AG09309 (cell line): Measurements from ENCODE around the gene ASTN2.
A peak's percentile ranks its signal among the peaks of the same experiment; 100 is the strongest.
"Not testable (repeated sequence)": the region's sequence is repeated elsewhere in the genome, so short reads cannot be mapped to it uniquely, and the experiment has no call there.

Source experiments
- DNase-seq: peaks from one replicate; pipeline ENCODE4 v3.0.0-alpha.2; 2010; ENCODE audit warnings: low read depth
- H3K4me3 ChIP-seq: 2 replicates; pipeline ENCODE4 v1.5.1; 2011; ENCODE audit warnings: mild to moderate bottlenecking, low read depth, low read length, moderate library complexity; ENCODE audit not compliant: control insufficient read depth
- TF ChIP-seq, protein P1 (sequence below): IDR thresholded peaks from 2 replicates; pipeline ENCODE4 v1.5.1; 2011; ENCODE audit warnings: mild to moderate bottlenecking, low read depth, low read length, inconsistent platforms; ENCODE audit not compliant: insufficient read depth, control insufficient read depth; ENCODE audit errors: missing control alignments

The ASTN2 gene

GRCh38 chr9:116694785-116695291 lies 720.0 kb downstream of the ASTN2 start:
- TF ChIP-seq, protein P1, sequence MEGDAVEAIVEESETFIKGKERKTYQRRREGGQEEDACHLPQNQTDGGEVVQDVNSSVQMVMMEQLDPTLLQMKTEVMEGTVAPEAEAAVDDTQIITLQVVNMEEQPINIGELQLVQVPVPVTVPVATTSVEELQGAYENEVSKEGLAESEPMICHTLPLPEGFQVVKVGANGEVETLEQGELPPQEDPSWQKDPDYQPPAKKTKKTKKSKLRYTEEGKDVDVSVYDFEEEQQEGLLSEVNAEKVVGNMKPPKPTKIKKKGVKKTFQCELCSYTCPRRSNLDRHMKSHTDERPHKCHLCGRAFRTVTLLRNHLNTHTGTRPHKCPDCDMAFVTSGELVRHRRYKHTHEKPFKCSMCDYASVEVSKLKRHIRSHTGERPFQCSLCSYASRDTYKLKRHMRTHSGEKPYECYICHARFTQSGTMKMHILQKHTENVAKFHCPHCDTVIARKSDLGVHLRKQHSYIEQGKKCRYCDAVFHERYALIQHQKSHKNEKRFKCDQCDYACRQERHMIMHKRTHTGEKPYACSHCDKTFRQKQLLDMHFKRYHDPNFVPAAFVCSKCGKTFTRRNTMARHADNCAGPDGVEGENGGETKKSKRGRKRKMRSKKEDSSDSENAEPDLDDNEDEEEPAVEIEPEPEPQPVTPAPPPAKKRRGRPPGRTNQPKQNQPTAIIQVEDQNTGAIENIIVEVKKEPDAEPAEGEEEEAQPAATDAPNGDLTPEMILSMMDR: no peak
- no peak for DNase-seq
- no peak overlapping the region for H3K4me3 ChIP-seq

DNA sequence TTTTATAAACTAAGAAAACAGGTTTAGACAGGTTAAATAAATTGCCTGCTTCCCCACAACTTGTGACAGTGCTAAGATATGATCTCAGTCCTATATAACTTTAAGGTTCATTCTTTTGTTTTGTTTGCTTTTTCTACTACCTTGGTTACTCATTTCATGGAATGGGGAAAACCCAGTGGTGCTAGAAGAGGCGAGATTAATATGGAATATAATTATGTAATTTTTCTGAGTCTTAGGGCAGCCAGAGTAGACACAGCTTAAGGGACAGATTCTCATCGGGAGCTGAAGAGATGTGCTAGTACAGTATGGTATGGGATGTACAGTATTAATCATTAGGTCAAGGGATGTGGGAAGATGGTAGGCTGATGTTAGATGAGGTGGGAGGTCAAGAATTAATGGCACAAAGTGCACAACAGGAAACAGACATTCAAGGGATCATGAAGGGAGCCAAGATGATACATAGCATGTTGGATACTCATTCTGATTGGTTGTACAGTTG lies 721.6 kb downstream of the ASTN2 start:
- TF ChIP-seq, protein P1: no peak
- H3K4me3 ChIP-seq: no peak overlapping the region
- no peak for DNase-seq

DNA sequence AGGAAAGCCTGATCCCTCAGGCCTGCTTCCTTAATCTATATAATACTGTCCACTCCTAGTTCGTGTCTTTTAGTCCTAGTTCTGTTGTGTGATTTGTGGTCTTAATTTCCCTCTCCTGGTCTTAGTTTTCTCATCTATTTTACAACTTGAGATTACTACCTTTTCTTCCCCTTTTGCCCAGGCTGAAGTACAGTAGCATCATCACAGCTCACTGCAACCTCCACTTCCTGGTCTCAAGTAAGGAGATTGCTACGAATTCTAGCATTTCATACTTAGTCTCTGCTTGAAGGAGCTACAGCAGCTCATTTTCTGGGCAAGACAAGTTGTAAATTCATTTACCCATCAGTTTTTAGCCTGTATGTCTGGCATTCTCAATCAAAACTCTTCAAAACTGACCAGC lies 722.2 kb downstream of the ASTN2 start:
- TF ChIP-seq, protein P1: no peak
- no peak overlapping the region for H3K4me3 ChIP-seq

DNA sequence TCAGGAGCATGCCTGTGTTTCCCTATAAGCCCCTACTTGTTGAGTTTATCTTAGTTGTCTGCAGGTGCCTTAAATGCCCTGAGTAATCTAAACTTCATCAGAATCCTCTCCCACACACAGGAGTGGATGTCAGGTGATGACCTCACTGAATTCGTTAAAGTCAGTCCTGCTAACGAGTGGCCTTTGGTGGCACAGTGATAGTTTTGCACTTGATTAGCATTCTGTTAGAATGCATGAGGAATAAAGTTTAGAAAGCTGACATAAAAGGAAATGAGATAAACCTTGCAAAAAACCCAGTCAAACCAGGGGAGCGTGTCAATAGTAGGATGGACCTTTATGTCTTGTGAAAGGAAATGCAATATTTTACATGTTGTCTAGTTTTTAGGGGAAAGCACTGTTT lies 723.2 kb downstream of the ASTN2 start:
- H3K4me3 ChIP-seq: no peak overlapping the region
- TF ChIP-seq, protein P1: no peak
- no peak for DNase-seq

More for the DNA sequence above, 722.2 kb downstream of the ASTN2 start:
- DNase-seq: no peak

DNA sequence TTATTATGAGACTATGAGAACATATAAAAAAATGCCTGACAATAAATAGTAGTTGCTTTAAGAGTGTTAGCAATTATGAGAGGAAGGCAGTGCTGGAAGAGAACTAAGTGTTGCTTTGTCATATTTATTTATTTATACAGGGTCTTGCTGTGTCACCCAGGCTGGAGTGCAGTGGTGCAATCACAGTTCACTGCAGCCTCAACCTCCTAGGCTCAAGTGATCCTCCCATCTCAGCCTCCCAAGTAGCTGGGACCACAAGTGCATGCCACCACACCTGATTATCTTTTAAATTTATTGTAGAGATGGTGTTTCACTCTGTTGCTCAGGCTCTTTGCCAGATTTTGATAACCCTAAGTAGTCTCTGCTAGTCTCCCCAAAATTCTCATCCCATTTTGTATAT lies 724.1 kb downstream of the ASTN2 start:
- not testable (repeated sequence) for DNase-seq, H3K4me3 ChIP-seq

DNA sequence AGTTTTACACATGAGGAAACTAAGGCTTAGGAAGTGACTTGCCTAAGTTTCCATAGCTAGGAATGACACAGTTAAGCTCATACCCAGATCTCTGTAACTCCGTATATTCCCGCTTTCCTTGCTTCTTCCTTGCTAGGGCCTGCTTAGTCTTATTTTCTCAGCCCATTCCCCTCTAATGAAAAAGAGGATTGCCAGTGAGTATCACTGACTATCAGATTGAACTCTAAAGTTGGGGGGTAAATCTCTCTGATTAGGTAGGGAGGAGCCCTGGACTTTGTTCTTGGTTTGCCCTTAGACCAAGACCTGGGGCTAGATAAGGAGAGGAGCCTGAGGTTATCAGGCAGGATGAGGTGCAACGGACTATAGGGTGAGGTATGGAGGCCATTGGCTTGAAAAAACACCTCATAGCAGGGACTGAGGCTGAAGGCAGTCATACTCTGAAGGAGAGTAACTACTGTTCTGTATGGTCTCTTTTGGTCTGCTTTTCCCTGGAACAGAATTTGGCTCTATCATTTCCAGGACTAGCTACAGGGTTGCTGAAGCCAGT lies 725.3 kb downstream of the ASTN2 start:
- H3K4me3 ChIP-seq: no peak overlapping the region
- TF ChIP-seq, protein P1: no peak
- DNase-seq: no peak

- H3K4me3 ChIP-seq: peak overlapping the region; percentile 92; the same call in 1 of the 2 replicates
- no peak for DNase-seq
- TF ChIP-seq, protein P1: no peak
Observed at GRCh38 chr9:116688806-116689485, 725.9 kb downstream of the ASTN2 start.
